SK-N-SH (cell line): ENCODE data around the gene GSS.

Experiments used
- GABPA ChIP-seq: IDR thresholded peaks from 2 replicates; pipeline ENCODE4 v1.4.0; 2012; ENCODE audit warnings: low read depth, mild to moderate bottlenecking
- JUND ChIP-seq: IDR thresholded peaks from 2 replicates; pipeline ENCODE4 v1.4.0; 2012
- SIN3A ChIP-seq: IDR thresholded peaks from 2 replicates; pipeline ENCODE4 v1.6.1; 2012; ENCODE audit warnings: low read depth, mild to moderate bottlenecking, low read length, moderate library complexity, borderline replicate concordance
- YY1 ChIP-seq: IDR thresholded peaks from 2 replicates; pipeline ENCODE4 v1.4.0; 2012; ENCODE audit warnings: low read depth, mild to moderate bottlenecking
- TF ChIP-seq, protein P1 (sequence below): IDR thresholded peaks from 2 replicates; pipeline ENCODE4 v1.4.0; 2012; ENCODE audit warnings: low read depth, borderline replicate concordance
- TF ChIP-seq, protein P2 (sequence below): fragments of 150-350 bp; IDR thresholded peaks from 2 replicates; pipeline ENCODE4 v1.6.1; 2017; ENCODE audit warnings: antibody characterized with exemption, low read length, low read depth, borderline replicate concordance
- TF ChIP-seq, protein P3 (sequence below): IDR thresholded peaks from 2 replicates; pipeline ENCODE4 v1.4.0; 2012; ENCODE audit warnings: low read depth
- TF ChIP-seq, protein P4 (sequence below): fragments of 200-600 bp; sonication (generic); IDR thresholded peaks from 2 replicates; pipeline ENCODE4 v1.6.1; 2017; ENCODE audit warnings: antibody characterized with exemption, mild to moderate bottlenecking, moderate library complexity

DNA sequence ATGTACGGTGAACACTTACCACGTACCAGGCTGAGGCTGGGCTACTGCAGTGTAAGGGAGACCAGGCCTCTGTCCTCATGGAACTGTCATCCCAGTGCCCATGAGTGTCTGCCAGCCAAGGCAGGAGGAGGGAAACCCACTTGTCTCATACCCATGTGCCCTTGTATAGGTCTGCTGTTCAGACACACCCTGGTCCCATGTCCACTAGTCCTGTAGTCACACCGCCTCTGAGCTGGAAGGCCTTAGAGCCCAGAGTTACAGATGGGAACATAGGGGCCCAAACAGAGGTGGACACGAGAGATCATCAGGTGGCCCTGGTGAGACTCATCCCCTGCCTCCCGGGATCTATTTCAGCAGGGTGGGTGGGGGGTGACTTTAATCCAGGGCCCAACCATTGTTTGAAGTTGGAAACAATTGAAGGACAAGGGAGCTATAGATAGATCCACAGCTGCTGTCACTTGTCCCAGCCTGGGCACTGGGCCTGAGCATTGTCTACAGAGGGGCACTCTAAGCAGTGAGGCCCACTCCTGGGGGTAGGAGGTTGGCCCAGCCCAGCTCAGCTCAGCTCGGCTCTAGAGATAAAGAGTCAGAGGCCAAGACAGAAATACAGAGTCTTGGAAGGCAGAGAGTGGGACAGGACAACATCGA lies 14.7 kb upstream of the GSS start:
- TF ChIP-seq SIN3A (no peak), YY1 (no peak), GABPA (no peak), JUND (no peak)
- TF ChIP-seq, protein P1, sequence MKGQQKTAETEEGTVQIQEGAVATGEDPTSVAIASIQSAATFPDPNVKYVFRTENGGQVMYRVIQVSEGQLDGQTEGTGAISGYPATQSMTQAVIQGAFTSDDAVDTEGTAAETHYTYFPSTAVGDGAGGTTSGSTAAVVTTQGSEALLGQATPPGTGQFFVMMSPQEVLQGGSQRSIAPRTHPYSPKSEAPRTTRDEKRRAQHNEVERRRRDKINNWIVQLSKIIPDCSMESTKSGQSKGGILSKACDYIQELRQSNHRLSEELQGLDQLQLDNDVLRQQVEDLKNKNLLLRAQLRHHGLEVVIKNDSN = no peak
- TF ChIP-seq, protein P2, sequence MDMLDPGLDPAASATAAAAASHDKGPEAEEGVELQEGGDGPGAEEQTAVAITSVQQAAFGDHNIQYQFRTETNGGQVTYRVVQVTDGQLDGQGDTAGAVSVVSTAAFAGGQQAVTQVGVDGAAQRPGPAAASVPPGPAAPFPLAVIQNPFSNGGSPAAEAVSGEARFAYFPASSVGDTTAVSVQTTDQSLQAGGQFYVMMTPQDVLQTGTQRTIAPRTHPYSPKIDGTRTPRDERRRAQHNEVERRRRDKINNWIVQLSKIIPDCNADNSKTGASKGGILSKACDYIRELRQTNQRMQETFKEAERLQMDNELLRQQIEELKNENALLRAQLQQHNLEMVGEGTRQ = no peak
- TF ChIP-seq, protein P3, sequence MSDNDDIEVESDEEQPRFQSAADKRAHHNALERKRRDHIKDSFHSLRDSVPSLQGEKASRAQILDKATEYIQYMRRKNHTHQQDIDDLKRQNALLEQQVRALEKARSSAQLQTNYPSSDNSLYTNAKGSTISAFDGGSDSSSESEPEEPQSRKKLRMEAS = no peak
- TF ChIP-seq, protein P4, sequence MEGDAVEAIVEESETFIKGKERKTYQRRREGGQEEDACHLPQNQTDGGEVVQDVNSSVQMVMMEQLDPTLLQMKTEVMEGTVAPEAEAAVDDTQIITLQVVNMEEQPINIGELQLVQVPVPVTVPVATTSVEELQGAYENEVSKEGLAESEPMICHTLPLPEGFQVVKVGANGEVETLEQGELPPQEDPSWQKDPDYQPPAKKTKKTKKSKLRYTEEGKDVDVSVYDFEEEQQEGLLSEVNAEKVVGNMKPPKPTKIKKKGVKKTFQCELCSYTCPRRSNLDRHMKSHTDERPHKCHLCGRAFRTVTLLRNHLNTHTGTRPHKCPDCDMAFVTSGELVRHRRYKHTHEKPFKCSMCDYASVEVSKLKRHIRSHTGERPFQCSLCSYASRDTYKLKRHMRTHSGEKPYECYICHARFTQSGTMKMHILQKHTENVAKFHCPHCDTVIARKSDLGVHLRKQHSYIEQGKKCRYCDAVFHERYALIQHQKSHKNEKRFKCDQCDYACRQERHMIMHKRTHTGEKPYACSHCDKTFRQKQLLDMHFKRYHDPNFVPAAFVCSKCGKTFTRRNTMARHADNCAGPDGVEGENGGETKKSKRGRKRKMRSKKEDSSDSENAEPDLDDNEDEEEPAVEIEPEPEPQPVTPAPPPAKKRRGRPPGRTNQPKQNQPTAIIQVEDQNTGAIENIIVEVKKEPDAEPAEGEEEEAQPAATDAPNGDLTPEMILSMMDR = no peak
